Sigmoid colon (tissue), 4 donors: ENCODE data around the gene HAX1.

ENCODE experiments used
- CTCF ChIP-seq, 4 experiments: fragments of 450-650 bp in 3 of 4; fragments of 200-600 bp in 1 of 4; IDR thresholded peaks; one replicate each; pipeline ENCODE4 v1.5.1; 2016 to 2019; ENCODE audit warnings: antibody characterized with exemption in 4 of 4, mild to moderate bottlenecking in 3 of 4, moderate library complexity in 2 of 4
- POLR2AphosphoS5 ChIP-seq, 4 donors: sonication (generic); formaldehyde crosslinking; IDR thresholded peaks; one replicate each; pipeline ENCODE4 v1.6.1; 2017; ENCODE audit warnings: antibody characterized with exemption in 4 of 4

GRCh38 chr1:154256686-154257085 lies 15.7 kb upstream of the HAX1 start:
- TF ChIP-seq CTCF (IDR thresholded peaks at IDR 0.05) = no peak
- TF ChIP-seq POLR2AphosphoS5 (IDR thresholded peaks at IDR 0.05) = no peak
